Natural killer cell treated with Interleukin-12 subunit alpha and Interleukin-12 subunit beta and Interleukin-15 and Interleukin-18, amount 100 ng/mL, for 72 hours (primary cell): ENCODE results near the gene STX2. TPM values are rescaled to one million over a fixed set of nuclear protein-coding genes. Genes with fewer than 3 reads are reported as not detected.

ENCODE experiments used
- ATAC-seq, 2 donors: fragments of 150-1000 bp; cut with Tn5 transposase in 1 of 2; sonication (Bioruptor Pico), chemical (Tn5 transposase) in 1 of 2; 2 replicates each; pipeline ENCODE4 v1.10.0; 2021
- DNase-seq: peaks from one replicate; pipeline ENCODE4 v3.0.0; 2022; ENCODE audit warnings: low spot score
- H3K27ac Mint-ChIP-seq, 2 donors: 1 replicate in 1 of 2; 2 replicates in 1 of 2; pipeline ENCODE4 v1.8.0; 2022; ENCODE audit warnings: mixed read lengths in 2 of 2, mild to moderate bottlenecking in 1 of 2, moderate library complexity in 1 of 2
- H3K27me3 Mint-ChIP-seq, 2 donors: 1 replicate in 1 of 2; 2 replicates in 1 of 2; pipeline ENCODE4 v1.8.0; 2022; ENCODE audit warnings: mixed read lengths in 2 of 2
- H3K36me3 Mint-ChIP-seq: one replicate; pipeline ENCODE4 v1.8.0; 2022; ENCODE audit warnings: mixed read lengths
- H3K4me1 Mint-ChIP-seq, 2 donors: 1 replicate in 1 of 2; 2 replicates in 1 of 2; pipeline ENCODE4 v1.8.0; 2022; ENCODE audit warnings: low read depth in 2 of 2, mixed read lengths in 2 of 2, mild to moderate bottlenecking in 1 of 2
- H3K4me3 Mint-ChIP-seq: one replicate; pipeline ENCODE4 v1.8.0; 2022; ENCODE audit warnings: mixed read lengths
- H3K9me3 Mint-ChIP-seq: 2 replicates; pipeline ENCODE4 v1.8.0; 2022; ENCODE audit warnings: mixed read lengths
- total RNA-seq, 2 donors: library from RNA; stranded (reverse); gene quantifications; one replicate each; pipeline ENCODE4 v1.2.3, GENCODE V29; 2022

Gene STX2
- total RNA-seq, 2 donors from 2014 or later, result 9.0 to 16.4 TPM

DNA sequence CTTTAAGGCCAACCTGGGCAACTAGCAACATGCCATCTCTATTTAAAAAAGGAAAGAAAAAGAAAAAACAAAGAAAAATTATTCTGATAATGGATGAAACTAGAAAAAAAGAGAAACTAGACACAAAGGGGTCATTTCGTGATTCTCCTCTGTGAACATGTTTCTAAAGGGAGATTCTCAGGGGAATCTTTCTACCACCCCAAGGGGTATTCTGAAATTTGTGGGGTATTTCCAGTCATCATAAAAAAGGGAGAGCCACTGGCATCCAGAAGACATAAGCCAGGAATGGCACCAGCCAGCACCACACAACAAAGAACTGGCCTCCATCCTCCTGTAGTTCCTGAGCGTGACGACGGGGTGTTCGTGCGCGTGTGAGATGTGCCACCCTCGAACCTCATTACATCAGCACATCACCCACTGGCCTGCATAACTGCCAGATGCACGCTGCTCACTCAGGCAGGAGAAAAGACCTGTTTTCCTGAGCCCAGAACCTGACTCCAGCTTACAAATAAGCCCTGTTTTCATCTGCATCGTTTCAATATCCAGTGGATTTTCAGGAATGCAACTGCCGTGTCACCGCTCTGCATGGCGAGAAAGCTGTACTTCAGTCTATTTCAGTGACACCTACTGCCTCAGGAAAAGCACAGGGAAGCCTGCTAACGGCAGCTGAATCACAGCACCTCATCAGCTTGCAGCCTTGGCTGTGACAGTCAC is 23.9 kb downstream of the STX2 start:
- Mint-ChIP-seq H3K9me3 (no peaks in the 10 kb centered on the region), H3K4me3 (no peak overlapping the region)

DNA sequence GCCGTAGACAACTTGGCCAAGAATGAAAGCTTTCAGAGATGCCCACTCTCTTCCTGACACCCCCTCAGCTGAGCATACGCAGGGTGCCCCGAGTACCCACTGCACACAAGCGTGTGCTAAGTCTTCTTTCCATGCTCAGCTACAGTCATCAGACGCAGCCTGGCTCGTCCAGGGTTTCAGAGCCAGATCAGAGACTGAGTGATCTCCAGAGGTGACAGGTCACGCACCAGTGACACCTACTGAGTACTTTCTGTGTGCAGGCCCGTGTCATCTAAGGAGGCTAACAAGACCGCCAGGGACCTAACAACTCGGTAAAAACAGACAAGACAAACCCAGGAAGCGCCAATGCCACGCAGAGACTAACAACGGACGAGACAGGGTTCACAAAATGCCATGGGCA is 25.1 kb downstream of the STX2 start:
- Mint-ChIP-seq H3K4me3 (no peak overlapping the region), H3K36me3 (no peaks in the 10 kb centered on the region), H3K27ac (no peak overlapping the region), H3K9me3 (no peaks in the 10 kb centered on the region), H3K4me1 (peaks cover 10 to 15% of the 10 kb centered on the region in 2 donors), H3K27me3 (no peaks in the 10 kb centered on the region)
- no peak for DNase-seq
- ATAC-seq, result no peak

More for the DNA sequence above, 23.9 kb downstream of the STX2 start:
- H3K4me1 Mint-ChIP-seq, result peaks cover 10 to 15% of the 10 kb centered on the region in 2 donors
- DNase-seq (no peak), ATAC-seq (no peak)
- no peaks in the 10 kb centered on the region for H3K27me3 Mint-ChIP-seq
- no peaks in the 10 kb centered on the region for H3K36me3 Mint-ChIP-seq
- H3K27ac Mint-ChIP-seq, result no peak overlapping the region

- no peaks in the 10 kb centered on the region for H3K9me3 Mint-ChIP-seq
Observed at GRCh38 chr12:130813436-130813835, 25.6 kb downstream of the STX2 start.

DNA sequence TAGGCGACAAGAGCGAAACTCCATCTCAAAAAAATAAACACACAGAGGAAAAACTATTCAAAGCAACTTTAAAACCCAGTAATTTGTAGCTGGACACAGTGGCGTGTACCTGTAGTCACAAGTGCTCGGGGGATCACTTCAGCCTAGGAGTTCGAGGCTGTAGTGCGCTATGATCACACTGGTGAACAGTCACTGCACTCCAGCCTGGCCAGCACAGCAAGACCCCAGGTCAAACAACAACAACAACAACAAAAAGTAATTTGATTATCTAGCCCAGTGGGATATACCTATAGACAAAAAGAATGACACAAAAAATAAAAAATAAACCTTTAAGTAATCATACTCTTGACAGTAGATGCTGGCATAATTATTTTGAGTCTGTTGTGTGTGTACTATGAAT is 29.3 kb downstream of the STX2 start:
- DNase-seq, result no peak
- Mint-ChIP-seq H3K4me1 (no peaks in the 10 kb centered on the region), H3K27me3 (no peaks in the 10 kb centered on the region), H3K9me3 (no peaks in the 10 kb centered on the region), H3K27ac (no peak overlapping the region), H3K4me3 (no peak overlapping the region), H3K36me3 (peaks cover 17% of the 10 kb centered on the region)
- no peak for ATAC-seq

More at GRCh38 chr12:130813436-130813835, 25.6 kb downstream of the STX2 start:
- DNase-seq (no peak), ATAC-seq (no peak)
- H3K36me3 Mint-ChIP-seq, result peaks cover under 1% of the 10 kb centered on the region
- H3K27ac Mint-ChIP-seq, result no peak overlapping the region
- peaks cover 7 to 12% of the 10 kb centered on the region in 2 donors for H3K4me1 Mint-ChIP-seq
- H3K27me3 Mint-ChIP-seq, result no peaks in the 10 kb centered on the region
- H3K4me3 Mint-ChIP-seq, result no peak overlapping the region

DNA sequence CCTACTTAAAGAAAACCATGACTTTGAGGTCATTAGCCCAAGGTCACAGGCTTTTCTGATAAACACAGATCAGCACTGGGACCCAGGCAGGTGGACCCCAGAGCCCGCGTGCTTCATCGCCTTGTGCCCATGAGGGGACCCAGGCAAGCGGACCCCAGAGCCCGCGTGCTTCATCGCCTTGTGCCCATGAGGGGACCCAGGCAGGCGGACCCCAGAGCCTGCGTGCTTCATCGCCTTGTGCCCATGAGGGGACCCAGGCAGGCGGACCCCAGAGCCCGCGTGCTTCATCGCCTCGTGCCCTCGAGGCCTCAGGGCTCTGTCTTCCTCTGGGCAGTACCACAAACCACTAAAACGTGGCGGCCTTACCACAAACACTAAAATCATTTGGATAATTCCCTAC is 31.7 kb downstream of the STX2 start:
- DNase-seq (no peak), ATAC-seq (no peak)
- no peaks in the 10 kb centered on the region for H3K9me3 Mint-ChIP-seq
- no peak overlapping the region for H3K4me3 Mint-ChIP-seq
- no peaks in the 10 kb centered on the region for H3K27me3 Mint-ChIP-seq
- H3K4me1 Mint-ChIP-seq, result no peaks in the 10 kb centered on the region
- peaks cover 26% of the 10 kb centered on the region for H3K36me3 Mint-ChIP-seq
- no peak overlapping the region for H3K27ac Mint-ChIP-seq

DNA sequence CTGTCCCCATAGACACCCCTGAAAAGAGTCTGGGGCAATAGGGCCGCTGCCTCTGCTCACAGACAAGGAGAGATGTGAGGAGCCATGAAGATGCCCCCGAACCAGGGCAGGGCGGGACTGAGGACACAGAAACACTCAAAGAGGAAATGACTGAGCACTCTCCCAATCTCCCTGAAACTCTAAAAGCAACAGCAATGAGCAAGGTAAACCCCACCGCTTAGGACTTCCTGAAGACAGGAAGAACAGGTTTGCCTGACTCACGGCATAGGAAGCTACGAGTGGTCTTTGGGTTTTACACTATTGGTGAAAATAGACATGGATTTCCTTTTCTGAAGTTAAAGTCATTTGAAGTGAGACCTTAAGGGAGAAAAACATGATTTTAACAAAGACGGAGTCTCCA is 32.5 kb downstream of the STX2 start:
- no peak for ATAC-seq
- DNase-seq, result no peak

GRCh38 chr12:130805635-130806034 is 33.4 kb downstream of the STX2 start:
- H3K9me3 Mint-ChIP-seq, result no peaks in the 10 kb centered on the region
- DNase-seq (no peak), ATAC-seq (no peak)
- peaks cover 30% of the 10 kb centered on the region for H3K36me3 Mint-ChIP-seq
- H3K27me3 Mint-ChIP-seq, result no peaks in the 10 kb centered on the region
- H3K27ac Mint-ChIP-seq, result no peak overlapping the region
- H3K4me1 Mint-ChIP-seq, result no peaks in the 10 kb centered on the region
- H3K4me3 Mint-ChIP-seq, result no peak overlapping the region

More for the DNA sequence above, 32.5 kb downstream of the STX2 start:
- Mint-ChIP-seq H3K36me3 (peaks cover 26% of the 10 kb centered on the region), H3K4me3 (no peak overlapping the region), H3K9me3 (no peaks in the 10 kb centered on the region), H3K27me3 (no peaks in the 10 kb centered on the region), H3K4me1 (no peaks in the 10 kb centered on the region), H3K27ac (no peak overlapping the region)

DNA sequence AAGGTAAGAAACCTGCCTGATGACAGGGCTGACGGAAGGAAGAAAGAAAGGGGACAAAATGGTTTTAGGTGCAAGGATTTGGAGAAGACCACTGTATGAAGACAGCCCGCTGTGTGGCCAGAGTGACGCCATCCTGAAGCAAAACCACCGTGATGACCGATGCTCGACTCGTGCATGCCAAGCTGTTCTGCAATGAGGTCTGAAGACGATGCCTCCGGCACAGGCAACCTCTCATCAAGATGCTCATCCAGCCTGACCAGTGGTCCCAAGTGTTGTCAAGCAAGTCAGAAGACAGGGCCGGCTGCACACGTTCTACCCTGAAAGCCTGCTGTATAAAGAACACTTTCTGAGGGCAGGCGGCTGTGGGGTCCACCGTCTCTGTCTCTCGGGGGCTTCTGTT is 34.8 kb downstream of the STX2 start:
- no peaks in the 10 kb centered on the region for H3K9me3 Mint-ChIP-seq
- H3K27ac Mint-ChIP-seq, result no peak overlapping the region
- no peaks in the 10 kb centered on the region for H3K4me1 Mint-ChIP-seq
- ATAC-seq, result no peak
- peaks cover 38% of the 10 kb centered on the region for H3K36me3 Mint-ChIP-seq
- DNase-seq, result no peak
- H3K4me3 Mint-ChIP-seq, result no peak overlapping the region
- no peaks in the 10 kb centered on the region for H3K27me3 Mint-ChIP-seq

GRCh38 chr12:130803702-130804101 is 35.3 kb downstream of the STX2 start:
- Mint-ChIP-seq H3K36me3 (peaks cover 38% of the 10 kb centered on the region), H3K9me3 (no peaks in the 10 kb centered on the region), H3K4me3 (no peak overlapping the region), H3K4me1 (no peaks in the 10 kb centered on the region), H3K27ac (no peak overlapping the region), H3K27me3 (no peaks in the 10 kb centered on the region)
- no peak for ATAC-seq
- DNase-seq, result no peak

- Mint-ChIP-seq H3K9me3 (no peaks in the 10 kb centered on the region), H3K27me3 (no peaks in the 10 kb centered on the region), H3K4me1 (peaks cover 6 to 8% of the 10 kb centered on the region in 2 donors), H3K27ac (no peak overlapping the region), H3K36me3 (peaks cover 27% of the 10 kb centered on the region), H3K4me3 (no peak overlapping the region)
- DNase-seq (no peak), ATAC-seq (no peak)
Observed at GRCh38 chr12:130800312-130800711, 38.7 kb downstream of the STX2 start.

DNA sequence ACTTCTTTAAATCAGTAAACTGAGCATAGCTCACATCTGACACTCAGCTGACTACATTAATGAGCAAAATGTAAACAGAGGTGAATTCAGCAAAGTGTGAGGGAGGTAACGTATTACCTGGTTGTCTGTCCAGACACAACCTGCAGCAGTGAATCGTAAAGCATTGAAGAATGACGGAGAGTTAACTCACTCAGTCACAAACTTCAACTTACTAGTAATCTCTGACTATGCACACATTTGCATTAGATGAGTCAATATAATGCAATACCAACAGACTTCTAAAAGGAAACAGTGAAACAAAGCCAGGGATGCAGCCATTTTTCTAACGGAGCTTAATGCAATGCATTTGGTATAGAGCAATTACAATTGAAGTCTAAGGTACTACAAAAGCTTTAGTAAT is 40.0 kb downstream of the STX2 start:
- DNase-seq (no peak), ATAC-seq (no peak)
- peaks cover 16% of the 10 kb centered on the region for H3K36me3 Mint-ChIP-seq
- no peaks in the 10 kb centered on the region for H3K27me3 Mint-ChIP-seq
- H3K4me3 Mint-ChIP-seq, result no peak overlapping the region
- no peaks in the 10 kb centered on the region for H3K9me3 Mint-ChIP-seq
- H3K27ac Mint-ChIP-seq, result no peak overlapping the region
- H3K4me1 Mint-ChIP-seq, result peaks cover 6 to 8% of the 10 kb centered on the region in 2 donors

GRCh38 chr12:130796985-130797686 is 41.9 kb downstream of the STX2 start:
- DNase-seq (no peak), ATAC-seq (peak; percentile 70 to 95)
- Mint-ChIP-seq H3K27me3 (no peaks in the 10 kb centered on the region), H3K27ac (peak overlapping the region in 1 of 2 donors; percentile 37), H3K4me1 (peaks cover 8 to 9% of the 10 kb centered on the region in 2 donors), H3K4me3 (peak overlapping the region; percentile 57), H3K9me3 (no peaks in the 10 kb centered on the region), H3K36me3 (peaks cover 12% of the 10 kb centered on the region)

DNA sequence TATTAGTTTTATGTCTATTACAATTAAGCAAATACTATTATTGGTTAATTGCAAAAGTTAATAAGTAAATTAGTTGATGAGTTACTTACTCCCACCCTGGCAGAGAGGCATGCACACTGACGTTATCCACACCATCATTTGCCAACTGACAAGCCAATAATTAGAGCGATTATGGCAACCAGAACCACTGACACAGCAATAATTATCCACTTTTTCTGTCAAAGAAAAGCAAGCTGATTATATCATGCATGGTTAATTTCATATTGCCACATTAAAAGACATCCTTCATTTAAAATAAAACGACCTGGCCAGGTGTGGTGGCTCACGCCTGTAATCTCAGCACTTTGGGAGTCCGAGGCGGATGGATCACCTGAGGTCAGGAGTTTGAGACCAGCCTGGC is 43.1 kb downstream of the STX2 start:
- Mint-ChIP-seq H3K9me3 (no peaks in the 10 kb centered on the region), H3K36me3 (peaks cover 11% of the 10 kb centered on the region), H3K4me3 (no peak overlapping the region), H3K27ac (no peak overlapping the region), H3K27me3 (no peaks in the 10 kb centered on the region), H3K4me1 (peaks cover 8 to 9% of the 10 kb centered on the region in 2 donors)
- DNase-seq (no peak), ATAC-seq (no peak)

GRCh38 chr12:130793554-130793849 is 45.5 kb downstream of the STX2 start:
- H3K36me3 Mint-ChIP-seq, result peaks cover 5% of the 10 kb centered on the region
- no peaks in the 10 kb centered on the region for H3K27me3 Mint-ChIP-seq
- ATAC-seq (peak in 1 of 2 donors; percentile 15), DNase-seq (no peak)
- peaks cover 8 to 9% of the 10 kb centered on the region in 2 donors for H3K4me1 Mint-ChIP-seq
- no peaks in the 10 kb centered on the region for H3K9me3 Mint-ChIP-seq
- no peak overlapping the region for H3K4me3 Mint-ChIP-seq
- H3K27ac Mint-ChIP-seq, result no peak overlapping the region
